ENCODE measurements around the gene CACNA1B.

- no peak for TF ChIP-seq POLR2A (IDR thresholded peaks at IDR 0.05; ENCODE audit: insufficient read depth in 1 of 2, low read depth in 2 of 2, low read length in 2 of 2)
- no peak for TF ChIP-seq ZBTB34 (CRISPR knock-in tag; IDR thresholded peaks at IDR 0.05)
These were observed 175.2 kb downstream of the CACNA1B start for GRCh38 chr9:138052635-138053320.

All from HepG2 (cell line).